ENCODE results near the gene TAX1BP1.

TAX1BP1 gene

DNA sequence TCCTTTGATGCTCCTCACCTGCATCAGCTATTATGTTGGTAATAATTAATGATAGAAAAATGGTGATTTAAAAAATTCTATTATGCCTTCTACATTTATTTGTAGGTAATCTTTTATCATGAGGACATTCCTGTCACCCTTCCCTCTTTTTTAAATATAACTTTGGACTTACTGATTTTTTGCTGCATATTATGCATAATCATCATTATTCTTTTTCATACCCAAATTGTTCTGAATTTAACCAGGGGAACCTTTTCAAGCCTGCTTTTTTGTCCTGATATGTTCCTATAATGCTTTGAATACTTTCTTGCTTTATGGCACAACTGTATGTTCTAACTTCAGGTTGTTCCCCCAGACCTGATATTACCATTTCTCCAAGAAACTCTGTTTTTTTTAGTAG lies 48.5 kb downstream of the TAX1BP1 start:
- DNase-seq (ENCODE audit: low spot score in 2 of 2) (no peak), ATAC-seq (no peak)
- peaks cover 6% of the 10 kb centered on the region for H3K4me1 Mint-ChIP-seq
- peaks cover 94% of the 10 kb centered on the region for H3K36me3 Mint-ChIP-seq
- H3K4me3 Mint-ChIP-seq: no peak overlapping the region
- no peak overlapping the region for H3K27ac Mint-ChIP-seq
- H3K9me3 Mint-ChIP-seq: no peaks in the 10 kb centered on the region

DNA sequence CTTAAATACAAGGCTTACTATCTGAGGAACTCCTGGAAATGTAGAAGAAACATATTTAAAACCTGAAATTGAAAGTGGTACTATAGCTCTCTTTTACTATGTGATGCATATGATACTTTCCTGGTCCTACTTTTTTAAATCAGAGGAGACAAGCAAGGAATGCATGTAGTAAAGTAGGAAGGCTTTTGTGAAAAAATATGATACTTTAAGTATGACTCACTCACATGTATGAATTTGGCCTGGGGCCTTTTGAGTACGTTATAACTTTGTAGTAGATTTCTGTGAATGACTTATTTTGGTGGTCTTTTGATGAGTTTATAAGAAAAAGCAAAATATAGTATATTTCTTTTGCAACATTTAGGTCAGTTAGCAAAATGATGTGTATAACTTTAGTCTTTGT lies 53.8 kb downstream of the TAX1BP1 start:
- no peak overlapping the region for H3K27ac Mint-ChIP-seq
- H3K9me3 Mint-ChIP-seq: no peaks in the 10 kb centered on the region
- no peaks in the 10 kb centered on the region for H3K4me1 Mint-ChIP-seq
- DNase-seq (ENCODE audit: low spot score in 2 of 2) (no peak), ATAC-seq (no peak)
- no peak overlapping the region for H3K4me3 Mint-ChIP-seq
- H3K36me3 Mint-ChIP-seq: peaks cover 100% of the 10 kb centered on the region

DNA sequence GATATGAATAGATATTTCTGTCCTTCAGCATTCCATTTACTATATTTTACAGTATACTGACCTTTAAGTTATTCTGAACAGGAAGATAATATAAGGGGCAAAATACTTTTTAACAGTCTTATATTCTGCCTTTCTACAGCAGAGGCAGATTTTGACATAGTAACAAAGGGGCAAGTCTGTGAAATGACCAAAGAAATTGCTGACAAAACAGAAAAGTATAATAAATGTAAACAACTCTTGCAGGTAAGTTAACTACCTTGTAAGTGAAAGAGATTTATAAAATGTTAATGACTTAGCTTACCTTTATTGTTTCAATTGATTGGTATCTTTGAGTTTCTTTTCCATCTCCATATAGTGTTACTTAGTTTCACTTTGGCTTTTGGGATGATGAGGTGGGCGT lies 56.0 kb downstream of the TAX1BP1 start:
- H3K27ac Mint-ChIP-seq: no peak overlapping the region
- H3K36me3 Mint-ChIP-seq: peaks cover 100% of the 10 kb centered on the region
- no peak for ATAC-seq
- no peak for DNase-seq (ENCODE audit: low spot score in 2 of 2)
- H3K4me1 Mint-ChIP-seq: no peaks in the 10 kb centered on the region
- H3K9me3 Mint-ChIP-seq: no peaks in the 10 kb centered on the region
- no peak overlapping the region for H3K4me3 Mint-ChIP-seq

DNA sequence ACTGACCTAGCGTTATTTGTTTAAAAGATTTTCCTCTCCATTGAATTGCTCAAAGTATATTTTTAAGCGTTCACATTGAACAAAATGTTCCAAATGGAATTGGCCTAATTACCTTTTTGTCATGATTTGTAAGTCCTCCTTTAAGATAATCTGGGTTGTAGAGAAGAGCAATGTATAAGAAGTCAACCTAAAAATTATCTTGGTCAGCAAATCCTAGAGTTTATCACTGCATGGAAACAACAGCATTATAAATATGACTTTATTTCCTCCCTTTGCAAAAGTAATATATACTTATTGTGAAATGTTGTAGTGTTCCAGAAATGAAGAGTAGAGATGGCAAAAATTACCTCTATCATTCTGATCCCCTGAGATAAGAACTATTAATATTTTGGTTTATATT lies 59.2 kb downstream of the TAX1BP1 start:
- ATAC-seq (no peak), DNase-seq (ENCODE audit: low spot score in 2 of 2) (no peak)
- Mint-ChIP-seq H3K36me3 (peaks cover 100% of the 10 kb centered on the region), H3K9me3 (no peaks in the 10 kb centered on the region), H3K4me3 (no peak overlapping the region), H3K4me1 (peaks cover 11% of the 10 kb centered on the region), H3K27ac (no peak overlapping the region)

DNA sequence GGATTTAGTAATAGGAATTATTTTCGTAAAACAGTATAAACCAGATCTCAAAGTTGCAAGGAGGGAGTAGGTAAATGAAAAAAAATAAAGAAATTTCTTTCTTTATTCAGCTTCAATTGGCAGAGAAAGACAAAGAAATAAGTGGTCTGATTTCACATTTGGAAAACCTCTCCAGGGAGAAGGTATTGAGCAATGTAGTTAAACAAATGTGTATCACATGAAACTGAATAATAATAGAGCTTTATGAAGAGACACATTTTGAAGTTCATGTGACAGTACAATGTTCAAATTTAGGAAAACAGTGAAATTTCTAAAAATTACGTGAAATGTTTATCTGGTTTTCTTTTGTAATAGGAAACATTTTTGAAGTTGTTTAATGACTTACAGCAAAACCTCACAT lies 63.0 kb downstream of the TAX1BP1 start:
- peaks cover 91% of the 10 kb centered on the region for H3K36me3 Mint-ChIP-seq
- DNase-seq (ENCODE audit: low spot score in 2 of 2) (no peak), ATAC-seq (no peak)
- H3K4me1 Mint-ChIP-seq: peaks cover 11% of the 10 kb centered on the region
- H3K9me3 Mint-ChIP-seq: no peaks in the 10 kb centered on the region
- no peak overlapping the region for H3K27ac Mint-ChIP-seq
- H3K4me3 Mint-ChIP-seq: no peak overlapping the region

DNA sequence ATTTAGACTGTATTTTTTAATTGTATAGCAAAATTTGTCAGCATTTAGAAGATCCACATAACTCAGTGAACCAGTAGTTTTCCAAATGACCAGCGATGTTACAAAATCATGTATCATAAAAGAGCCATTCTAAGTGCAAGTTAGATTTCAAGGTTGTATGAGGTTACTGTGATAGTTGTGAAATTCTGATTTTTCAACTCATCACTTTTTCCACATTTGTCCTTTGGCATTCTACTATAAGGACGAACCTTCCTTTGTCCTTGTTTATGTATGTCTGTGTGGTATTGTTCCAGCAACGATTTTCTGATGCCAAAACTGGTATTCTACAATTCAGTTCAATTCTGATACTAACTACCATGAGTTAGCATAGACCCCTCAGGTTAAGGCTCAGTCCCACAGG lies 64.2 kb downstream of the TAX1BP1 start:
- DNase-seq (ENCODE audit: low spot score in 2 of 2) (no peak), ATAC-seq (no peak)
- Mint-ChIP-seq H3K36me3 (peaks cover 84% of the 10 kb centered on the region), H3K27ac (no peak overlapping the region), H3K9me3 (no peaks in the 10 kb centered on the region), H3K4me3 (no peak overlapping the region), H3K4me1 (peaks cover 11% of the 10 kb centered on the region)

DNA sequence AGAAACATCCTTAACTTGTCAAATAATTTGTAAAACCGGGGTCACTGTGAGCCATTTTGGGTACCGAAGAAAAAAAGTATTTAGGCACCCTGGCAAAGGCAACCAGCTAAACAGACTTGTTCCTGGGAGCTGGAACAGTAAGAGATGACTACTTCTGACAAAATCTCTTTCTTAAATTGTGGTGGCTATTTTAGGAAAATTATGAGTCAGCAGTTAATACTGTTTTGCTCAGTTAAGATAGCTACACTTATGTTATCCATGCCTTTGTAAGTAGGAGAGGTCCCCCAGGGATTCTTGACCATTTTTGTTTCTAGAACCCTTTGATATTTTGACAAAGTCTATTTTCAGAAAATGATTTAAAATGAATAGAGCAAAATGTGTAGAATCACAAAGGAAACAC lies 68.7 kb downstream of the TAX1BP1 start:
- DNase-seq (ENCODE audit: low spot score in 2 of 2) (no peak), ATAC-seq (no peak)
- peak overlapping the region; percentile 5 for H3K27ac Mint-ChIP-seq
- H3K4me3 Mint-ChIP-seq: no peak overlapping the region
- peaks cover 82% of the 10 kb centered on the region for H3K36me3 Mint-ChIP-seq
- no peaks in the 10 kb centered on the region for H3K4me1 Mint-ChIP-seq
- H3K9me3 Mint-ChIP-seq: no peaks in the 10 kb centered on the region

DNA sequence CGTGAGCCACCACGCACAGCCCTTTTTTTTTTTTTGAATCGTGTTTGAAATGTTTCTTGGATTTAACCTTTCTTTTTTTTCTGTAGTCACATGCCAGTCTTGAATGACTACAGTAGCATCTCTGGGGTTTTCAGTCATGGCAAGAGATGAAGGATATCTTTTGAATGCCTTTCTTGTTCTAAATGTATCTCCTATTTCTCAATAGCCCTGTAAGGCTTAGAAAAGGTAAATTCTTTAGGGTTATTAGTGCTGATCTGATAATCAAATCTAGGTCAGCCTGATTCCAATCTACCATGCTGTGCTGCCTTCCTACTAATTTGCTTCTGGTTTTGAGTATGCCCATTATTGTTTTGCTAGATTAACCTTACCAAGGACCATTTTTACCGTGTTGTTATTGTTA lies 70.2 kb downstream of the TAX1BP1 start:
- peaks cover 83% of the 10 kb centered on the region for H3K36me3 Mint-ChIP-seq
- peak overlapping the region; percentile 7 for H3K27ac Mint-ChIP-seq
- H3K4me3 Mint-ChIP-seq: no peak overlapping the region

DNA sequence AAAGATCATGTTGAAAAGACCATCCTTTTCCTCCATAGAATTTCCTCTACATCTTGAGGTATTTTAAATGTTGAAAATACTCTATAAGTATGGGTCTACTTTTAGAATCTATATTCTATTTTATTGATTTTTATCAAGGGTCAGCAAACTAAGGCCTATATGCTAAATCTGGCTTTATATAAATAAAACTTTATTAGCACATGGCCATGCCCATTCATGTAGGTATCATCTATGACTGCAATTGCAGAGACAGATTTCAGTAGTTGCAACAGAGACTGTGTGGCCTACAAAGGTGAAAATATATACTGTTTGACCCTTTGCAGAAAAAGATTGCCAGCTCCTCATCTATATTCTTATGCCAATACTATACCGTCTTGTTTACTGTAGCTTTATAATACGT lies 72.7 kb downstream of the TAX1BP1 start:
- ATAC-seq: no peak
- Mint-ChIP-seq H3K4me1 (no peaks in the 10 kb centered on the region), H3K36me3 (peaks cover 90% of the 10 kb centered on the region), H3K4me3 (no peak overlapping the region), H3K27ac (no peak overlapping the region), H3K9me3 (no peaks in the 10 kb centered on the region)
- no peak for DNase-seq (ENCODE audit: low spot score in 2 of 2)

More for the DNA sequence above, 70.2 kb downstream of the TAX1BP1 start:
- ATAC-seq (no peak), DNase-seq (ENCODE audit: low spot score in 2 of 2) (no peak)
- Mint-ChIP-seq H3K9me3 (no peaks in the 10 kb centered on the region), H3K4me1 (no peaks in the 10 kb centered on the region)

DNA sequence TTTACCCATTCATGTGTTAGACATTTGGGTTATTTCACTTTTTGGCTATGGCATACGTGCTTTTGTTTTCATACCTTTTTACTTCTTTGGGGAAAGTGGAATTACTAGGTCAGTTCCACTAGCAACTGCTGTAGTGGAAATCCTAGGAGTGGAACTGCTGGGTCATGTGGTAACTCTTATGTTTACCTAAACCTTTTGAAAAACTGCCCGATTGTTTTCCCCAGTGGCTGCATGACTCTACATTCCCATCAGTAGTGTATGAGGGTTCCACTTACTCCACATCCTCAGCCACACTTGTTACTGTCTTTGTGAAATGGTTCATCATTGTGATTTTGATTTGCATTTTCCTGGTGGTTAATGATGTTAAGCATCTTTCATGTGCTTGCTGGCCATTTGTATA lies 82.3 kb downstream of the TAX1BP1 start:
- H3K4me3 Mint-ChIP-seq: no peak overlapping the region
- peaks cover 82% of the 10 kb centered on the region for H3K36me3 Mint-ChIP-seq
- H3K4me1 Mint-ChIP-seq: no peaks in the 10 kb centered on the region
- no peak overlapping the region for H3K27ac Mint-ChIP-seq
- DNase-seq (ENCODE audit: low spot score in 2 of 2): no peak
- no peaks in the 10 kb centered on the region for H3K9me3 Mint-ChIP-seq
- no peak for ATAC-seq

DNA sequence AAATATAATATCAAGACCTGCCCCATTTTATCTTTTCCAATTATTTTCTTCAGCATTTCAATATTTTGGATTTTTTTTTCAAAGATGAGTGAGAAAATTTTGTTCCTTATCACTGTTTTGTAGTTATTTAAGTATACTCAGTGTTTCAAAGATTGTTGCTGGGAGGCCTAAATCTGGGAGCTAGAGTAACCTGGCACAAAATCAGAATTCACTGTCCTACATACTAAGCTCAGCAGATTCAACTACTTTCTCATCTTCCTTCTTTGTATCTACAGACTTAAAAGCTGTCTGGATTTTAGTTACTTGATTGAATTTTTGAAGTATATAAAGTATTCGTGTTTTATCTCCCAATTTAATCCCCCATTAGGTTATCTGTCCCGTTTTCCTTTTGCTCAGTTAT lies 85.9 kb downstream of the TAX1BP1 start:
- peak overlapping the region; percentile 48 for H3K27ac Mint-ChIP-seq
- no peaks in the 10 kb centered on the region for H3K9me3 Mint-ChIP-seq

DNA sequence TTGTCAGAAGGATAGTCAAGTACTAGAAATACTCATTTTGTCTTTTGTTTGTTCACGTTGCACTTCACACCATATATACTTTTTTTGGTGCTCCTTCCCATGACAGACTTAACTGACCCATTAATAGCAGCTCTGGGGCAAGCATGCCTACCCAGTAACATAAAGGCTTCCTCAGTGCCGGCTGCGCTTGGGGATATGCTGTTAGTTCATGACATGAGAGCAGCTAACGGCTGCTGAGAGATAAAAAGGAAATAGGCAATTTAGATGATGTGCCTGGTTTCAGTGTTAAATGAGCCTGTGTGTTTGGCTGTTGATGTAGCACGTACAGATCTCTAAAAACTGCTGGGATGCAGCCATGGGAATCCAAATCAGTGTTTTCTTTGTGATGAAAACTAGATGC lies 86.4 kb downstream of the TAX1BP1 start:
- no peak for ATAC-seq
- Mint-ChIP-seq H3K4me3 (no peak overlapping the region), H3K36me3 (peaks cover 81% of the 10 kb centered on the region), H3K4me1 (no peaks in the 10 kb centered on the region), H3K9me3 (no peaks in the 10 kb centered on the region), H3K27ac (peak overlapping the region; percentile 48)
- DNase-seq (ENCODE audit: low spot score in 2 of 2): no peak

More for the DNA sequence above, 85.9 kb downstream of the TAX1BP1 start:
- no peak for ATAC-seq
- DNase-seq (ENCODE audit: low spot score in 2 of 2): no peak
- peaks cover 81% of the 10 kb centered on the region for H3K36me3 Mint-ChIP-seq
- no peak overlapping the region for H3K4me3 Mint-ChIP-seq
- H3K4me1 Mint-ChIP-seq: no peaks in the 10 kb centered on the region

DNA sequence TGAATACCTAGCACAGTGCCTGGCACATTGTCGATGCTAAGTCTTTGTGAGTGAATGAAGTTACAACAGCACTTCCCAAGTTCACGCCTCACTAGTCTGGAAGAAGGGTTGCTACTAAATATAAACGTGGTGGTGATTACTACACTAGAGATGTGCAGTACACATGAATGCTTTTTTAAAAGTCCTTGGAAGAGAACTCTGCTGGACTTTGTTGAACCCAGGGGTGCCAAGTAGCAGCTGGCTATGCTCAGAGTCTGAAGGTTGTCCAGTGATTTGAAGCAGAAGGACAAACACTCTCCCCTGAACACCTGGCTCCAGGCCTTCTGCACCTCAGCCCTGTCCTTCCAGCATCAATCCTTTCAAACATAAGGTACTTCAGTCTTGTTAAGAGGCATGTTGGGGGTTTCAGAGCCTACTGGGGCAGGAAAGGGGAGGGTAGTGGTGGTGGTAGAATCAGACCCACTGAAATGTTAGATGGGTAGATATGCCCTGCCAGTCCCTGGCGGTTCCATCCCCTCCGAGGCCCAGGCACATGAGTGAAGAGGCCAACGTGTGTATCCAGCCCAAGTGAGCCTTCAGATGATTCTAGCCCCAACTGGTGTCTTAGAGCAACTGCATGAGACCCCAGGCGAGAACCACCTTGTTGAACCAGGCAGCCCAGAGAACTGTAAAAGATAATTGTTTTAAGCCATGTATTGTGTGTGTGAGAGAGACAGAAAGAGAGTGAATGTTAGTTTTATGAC lies 94.4 kb downstream of the TAX1BP1 start:
- H3K4me3 Mint-ChIP-seq: no peak overlapping the region
- H3K36me3 Mint-ChIP-seq: peaks cover 69% of the 10 kb centered on the region
- no peak for DNase-seq (ENCODE audit: low spot score in 2 of 2)
- ATAC-seq: no peak
- H3K27ac Mint-ChIP-seq: peak overlapping the region; percentile 9
- H3K4me1 Mint-ChIP-seq: peaks cover 28% of the 10 kb centered on the region
- H3K9me3 Mint-ChIP-seq: no peaks in the 10 kb centered on the region

DNA sequence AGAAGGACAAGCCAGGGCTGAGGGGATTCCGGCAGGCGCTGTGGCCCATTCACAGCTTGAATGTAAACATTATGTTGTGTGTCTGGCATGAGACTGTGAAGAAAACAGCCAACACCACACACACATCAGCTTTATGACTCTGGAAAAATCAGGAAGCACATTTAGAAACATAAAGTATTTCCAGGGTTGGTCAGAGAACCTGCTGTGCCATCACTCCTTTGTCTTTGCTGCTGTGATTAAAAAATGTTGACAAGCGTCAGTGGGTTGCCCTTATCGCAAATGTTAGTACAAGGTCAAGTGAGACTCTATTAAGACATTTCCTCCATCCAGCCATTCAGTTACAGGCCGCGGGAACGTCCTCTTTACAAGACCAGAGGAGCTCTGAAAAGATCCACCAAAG lies 95.4 kb downstream of the TAX1BP1 start:
- no peaks in the 10 kb centered on the region for H3K9me3 Mint-ChIP-seq
- ATAC-seq (no peak), DNase-seq (ENCODE audit: low spot score in 2 of 2) (no peak)
- H3K36me3 Mint-ChIP-seq: peaks cover 64% of the 10 kb centered on the region
- no peak overlapping the region for H3K4me3 Mint-ChIP-seq
- peaks cover 31% of the 10 kb centered on the region for H3K4me1 Mint-ChIP-seq
- no peak overlapping the region for H3K27ac Mint-ChIP-seq

DNA sequence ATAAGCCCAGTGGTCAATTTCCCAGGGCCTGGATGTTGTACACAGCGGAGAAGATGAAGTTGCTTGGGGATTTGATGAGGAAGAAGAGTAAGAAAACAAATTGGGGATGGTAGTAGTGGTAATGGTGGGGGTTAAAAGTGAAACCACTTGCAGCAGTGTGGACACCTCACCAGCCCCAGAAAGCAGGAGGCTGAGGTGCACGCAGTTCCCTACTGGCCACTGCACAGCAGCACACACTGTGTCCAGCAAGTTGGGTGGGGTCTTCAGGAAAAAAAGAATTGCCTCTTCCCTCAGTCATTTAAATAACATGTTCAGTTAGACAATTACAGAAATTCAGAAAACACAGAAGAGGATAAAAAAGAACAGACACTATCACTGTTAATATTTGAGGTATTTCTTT lies 96.6 kb downstream of the TAX1BP1 start:
- ATAC-seq (no peak), DNase-seq (ENCODE audit: low spot score in 2 of 2) (no peak)
- Mint-ChIP-seq H3K36me3 (peaks cover 59% of the 10 kb centered on the region), H3K9me3 (no peaks in the 10 kb centered on the region), H3K4me1 (peaks cover 36% of the 10 kb centered on the region), H3K4me3 (no peak overlapping the region), H3K27ac (peak overlapping the region; percentile 83)

DNA sequence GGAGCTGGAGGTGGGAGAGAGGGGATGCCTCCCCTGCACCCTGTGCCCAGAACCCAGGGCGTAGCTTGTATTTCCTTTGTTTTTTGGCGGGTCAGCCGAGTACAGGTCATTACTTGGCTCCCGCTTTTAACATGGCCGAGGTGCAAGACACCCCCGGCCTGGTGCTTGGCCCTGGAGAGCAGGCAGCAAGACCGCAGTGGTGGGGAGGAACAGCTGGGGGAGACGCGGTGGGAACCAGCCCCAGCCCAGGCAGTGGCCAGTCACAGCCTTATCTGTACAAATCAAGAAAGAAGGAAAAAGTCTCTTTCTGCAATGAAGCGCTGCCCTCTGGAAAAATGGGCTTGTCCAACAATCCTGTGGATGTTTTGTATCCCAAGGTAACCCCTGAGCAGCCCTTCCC lies 99.1 kb downstream of the TAX1BP1 start:
- peak overlapping the region; percentile 83 for H3K27ac Mint-ChIP-seq

DNA sequence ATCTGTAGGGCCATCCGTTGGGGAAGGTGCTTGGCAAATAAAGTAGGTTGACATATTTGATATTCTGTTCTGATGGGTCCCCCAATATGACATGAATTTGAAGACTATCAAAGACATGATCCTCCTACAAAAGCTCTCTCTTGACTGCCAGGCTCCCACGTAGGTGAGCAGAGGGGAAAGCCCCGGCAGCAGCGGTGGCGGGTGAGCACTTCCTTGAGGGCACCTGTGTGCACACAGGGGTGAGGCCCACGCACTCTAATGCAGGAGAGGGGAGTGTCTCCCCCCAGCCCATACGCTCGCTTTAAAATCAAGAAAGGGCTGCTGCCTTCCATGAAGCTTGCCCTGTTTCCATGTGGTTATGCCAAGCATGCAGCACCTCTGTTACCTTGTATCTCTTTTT lies 100.4 kb downstream of the TAX1BP1 start:
- ATAC-seq: peak; percentile 67
- no peaks in the 10 kb centered on the region for H3K9me3 Mint-ChIP-seq
- DNase-seq (ENCODE audit: low spot score in 2 of 2): no peak
- H3K4me3 Mint-ChIP-seq: no peak overlapping the region
- H3K36me3 Mint-ChIP-seq: peaks cover 31% of the 10 kb centered on the region
- peaks cover 33% of the 10 kb centered on the region for H3K4me1 Mint-ChIP-seq
- peak overlapping the region; percentile 83 for H3K27ac Mint-ChIP-seq

More for the DNA sequence above, 99.1 kb downstream of the TAX1BP1 start:
- no peaks in the 10 kb centered on the region for H3K9me3 Mint-ChIP-seq
- peaks cover 42% of the 10 kb centered on the region for H3K36me3 Mint-ChIP-seq
- H3K4me1 Mint-ChIP-seq: peaks cover 36% of the 10 kb centered on the region
- no peak for ATAC-seq
- no peak for DNase-seq (ENCODE audit: low spot score in 2 of 2)
- H3K4me3 Mint-ChIP-seq: no peak overlapping the region

Measured in stimulated activated effector memory CD8-positive, alpha-beta T cell treated with anti-CD3 and anti-CD28 coated beads, Interleukin-12 subunit alpha, Interleukin-12 subunit beta, amount 100 ng/mL, for 72 hours (primary cell).